ENCODE measurements around the gene PLA2G4F. TPM values are rescaled to one million over a fixed set of nuclear protein-coding genes. Genes with fewer than 3 reads are reported as not detected.

Gene PLA2G4F
- total and polyA plus RNA-seq, 10 of the 15 experiments (the other 5 are each of a cell fraction or from before 2014, with no cell fraction given): not detected

DNA sequence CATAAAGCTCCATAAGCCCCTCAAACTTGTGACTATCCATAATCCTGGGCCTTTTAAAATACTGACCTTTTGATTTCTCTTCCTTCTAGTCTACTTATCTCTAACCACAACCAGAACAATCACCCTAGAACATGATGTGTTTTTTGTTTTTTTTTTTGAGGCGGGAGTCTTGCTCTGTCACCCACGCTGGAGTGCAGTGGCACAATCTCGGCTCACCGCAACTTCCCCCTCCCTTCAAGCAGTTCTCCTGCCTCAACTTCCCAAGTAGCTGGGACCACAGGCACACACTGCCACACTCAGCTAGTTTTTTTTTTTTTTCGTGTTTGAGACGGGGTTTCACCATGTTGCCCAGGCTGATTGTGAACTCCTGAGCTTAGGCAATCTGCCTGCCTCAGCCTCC lies 26.5 kb upstream of the PLA2G4F start:
- Histone ChIP-seq H3K36me3 (ENCODE audit: control insufficient read depth in 2 of 2, insufficient read depth in 2 of 2, low read length in 1 of 2) (peaks cover 4 to 36% of the 10 kb centered on the region in 2 experiments), H3K27me3 (replicated peaks in 1 of 2; ENCODE audit: control insufficient read depth in 2 of 2, insufficient read depth in 2 of 2, low read length in 1 of 2) (no peaks in the 10 kb centered on the region), H3K4me2 (ENCODE audit: control insufficient read depth, insufficient read depth) (no peak overlapping the region), H3K4me3 (no peak overlapping the region), H3K9me3 (replicated peaks; ENCODE audit: control insufficient read depth, insufficient read depth, low read length) (no peaks in the 10 kb centered on the region), H3K27ac (ENCODE audit: control insufficient read depth, insufficient read depth) (no peak overlapping the region), H3K9ac (ENCODE audit: control insufficient read depth, insufficient read depth, low read length) (no peak overlapping the region), H4K20me1 (ENCODE audit: control insufficient read depth, insufficient read depth) (no peaks in the 10 kb centered on the region), H3K79me2 (ENCODE audit: control insufficient read depth, insufficient read depth, low read length) (no peaks in the 10 kb centered on the region), H3K4me1 (ENCODE audit: control insufficient read depth, insufficient read depth, low read length) (peaks cover 4% of the 10 kb centered on the region), H2AFZ (ENCODE audit: control insufficient read depth, low read depth, low read length) (no peak overlapping the region)
- no TSS peak for BruUV-seq (replicated peaks)
- intact Hi-C loops (cut with micrococcal nuclease; ENCODE audit: unreplicated experiment): no loop called here
- FAIRE-seq (no peak), DNase-seq (ENCODE audit: low read depth, low spot score) (no peak), ATAC-seq (no peak)
- 96% methylated on average over 6 of the region's 6 CpGs for WGBS (ENCODE audit: insufficient coverage, insufficient replicate concordance, low lambda C conversion rate, missing lambda C conversion rate)
- ChIA-PET SMC1A (ENCODE audit: uncharacterized antibody, unreplicated experiment) (no interaction called here), CTCF (interaction anchor here (0.6 kb wide), 1 partner anchor 223 kb away, joined by 3 read pairs; no protein-coding TSS in a partner anchor), RAD21 (ENCODE audit: unreplicated experiment) (no interaction called here), POLR2A (interaction anchor here (0.6 kb wide), 1 partner anchor 322 kb away, joined by 4 read pairs; no protein-coding TSS in a partner anchor)
- in situ Hi-C loops (cut with MboI): no loop called here
- TF ChIP-seq POU2F2 (IDR thresholded peaks at IDR 0.05; ENCODE audit: borderline replicate concordance, low read depth, low read length) (no peak), EZH2 (IDR thresholded peaks at IDR 0.05; ENCODE audit: borderline replicate concordance, control insufficient read depth, low read depth, low read length) (no peak), SREBF1 (IDR thresholded peaks at IDR 0.05; ENCODE audit: low read length) (no peak), POLR2AphosphoS5 (IDR thresholded peaks at IDR 0.05; ENCODE audit: low read length) (no peak), MYC (IDR thresholded peaks at IDR 0.05; ENCODE audit: insufficient read depth, insufficient read length, insufficient replicate concordance, low read length, severe bottlenecking) (no peak), CBX3 (IDR thresholded peaks at IDR 0.05; ENCODE audit: borderline replicate concordance, low read depth) (no peak), PAX5 (IDR thresholded peaks at IDR 0.05; ENCODE audit: borderline replicate concordance, low read depth, low read length) (no peak), CBFB (IDR thresholded peaks at IDR 0.05; ENCODE audit: low read depth) (no peak), MXI1 (IDR thresholded peaks at IDR 0.05; ENCODE audit: low read depth, low read length) (no peak), SMAD1 (IDR thresholded peaks at IDR 0.05; ENCODE audit: low read depth, partially characterized antibody) (no peak), EED (IDR thresholded peaks at IDR 0.05; ENCODE audit: low read depth) (no peak)
- TF ChIP-seq, protein P1, sequence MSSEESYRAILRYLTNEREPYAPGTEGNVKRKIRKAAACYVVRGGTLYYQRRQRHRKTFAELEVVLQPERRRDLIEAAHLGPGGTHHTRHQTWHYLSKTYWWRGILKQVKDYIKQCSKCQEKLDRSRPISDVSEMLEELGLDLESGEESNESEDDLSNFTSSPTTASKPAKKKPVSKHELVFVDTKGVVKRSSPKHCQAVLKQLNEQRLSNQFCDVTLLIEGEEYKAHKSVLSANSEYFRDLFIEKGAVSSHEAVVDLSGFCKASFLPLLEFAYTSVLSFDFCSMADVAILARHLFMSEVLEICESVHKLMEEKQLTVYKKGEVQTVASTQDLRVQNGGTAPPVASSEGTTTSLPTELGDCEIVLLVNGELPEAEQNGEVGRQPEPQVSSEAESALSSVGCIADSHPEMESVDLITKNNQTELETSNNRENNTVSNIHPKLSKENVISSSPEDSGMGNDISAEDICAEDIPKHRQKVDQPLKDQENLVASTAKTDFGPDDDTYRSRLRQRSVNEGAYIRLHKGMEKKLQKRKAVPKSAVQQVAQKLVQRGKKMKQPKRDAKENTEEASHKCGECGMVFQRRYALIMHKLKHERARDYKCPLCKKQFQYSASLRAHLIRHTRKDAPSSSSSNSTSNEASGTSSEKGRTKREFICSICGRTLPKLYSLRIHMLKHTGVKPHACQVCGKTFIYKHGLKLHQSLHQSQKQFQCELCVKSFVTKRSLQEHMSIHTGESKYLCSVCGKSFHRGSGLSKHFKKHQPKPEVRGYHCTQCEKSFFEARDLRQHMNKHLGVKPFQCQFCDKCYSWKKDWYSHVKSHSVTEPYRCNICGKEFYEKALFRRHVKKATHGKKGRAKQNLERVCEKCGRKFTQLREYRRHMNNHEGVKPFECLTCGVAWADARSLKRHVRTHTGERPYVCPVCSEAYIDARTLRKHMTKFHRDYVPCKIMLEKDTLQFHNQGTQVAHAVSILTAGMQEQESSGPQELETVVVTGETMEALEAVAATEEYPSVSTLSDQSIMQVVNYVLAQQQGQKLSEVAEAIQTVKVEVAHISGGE (CRISPR knock-in tag; IDR thresholded peaks at IDR 0.05): no peak
- TF ChIP-seq, protein P2, sequence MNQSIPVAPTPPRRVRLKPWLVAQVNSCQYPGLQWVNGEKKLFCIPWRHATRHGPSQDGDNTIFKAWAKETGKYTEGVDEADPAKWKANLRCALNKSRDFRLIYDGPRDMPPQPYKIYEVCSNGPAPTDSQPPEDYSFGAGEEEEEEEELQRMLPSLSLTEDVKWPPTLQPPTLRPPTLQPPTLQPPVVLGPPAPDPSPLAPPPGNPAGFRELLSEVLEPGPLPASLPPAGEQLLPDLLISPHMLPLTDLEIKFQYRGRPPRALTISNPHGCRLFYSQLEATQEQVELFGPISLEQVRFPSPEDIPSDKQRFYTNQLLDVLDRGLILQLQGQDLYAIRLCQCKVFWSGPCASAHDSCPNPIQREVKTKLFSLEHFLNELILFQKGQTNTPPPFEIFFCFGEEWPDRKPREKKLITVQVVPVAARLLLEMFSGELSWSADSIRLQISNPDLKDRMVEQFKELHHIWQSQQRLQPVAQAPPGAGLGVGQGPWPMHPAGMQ (IDR thresholded peaks at IDR 0.05; ENCODE audit: borderline replicate concordance): no peak
- TF ChIP-seq, protein P3, sequence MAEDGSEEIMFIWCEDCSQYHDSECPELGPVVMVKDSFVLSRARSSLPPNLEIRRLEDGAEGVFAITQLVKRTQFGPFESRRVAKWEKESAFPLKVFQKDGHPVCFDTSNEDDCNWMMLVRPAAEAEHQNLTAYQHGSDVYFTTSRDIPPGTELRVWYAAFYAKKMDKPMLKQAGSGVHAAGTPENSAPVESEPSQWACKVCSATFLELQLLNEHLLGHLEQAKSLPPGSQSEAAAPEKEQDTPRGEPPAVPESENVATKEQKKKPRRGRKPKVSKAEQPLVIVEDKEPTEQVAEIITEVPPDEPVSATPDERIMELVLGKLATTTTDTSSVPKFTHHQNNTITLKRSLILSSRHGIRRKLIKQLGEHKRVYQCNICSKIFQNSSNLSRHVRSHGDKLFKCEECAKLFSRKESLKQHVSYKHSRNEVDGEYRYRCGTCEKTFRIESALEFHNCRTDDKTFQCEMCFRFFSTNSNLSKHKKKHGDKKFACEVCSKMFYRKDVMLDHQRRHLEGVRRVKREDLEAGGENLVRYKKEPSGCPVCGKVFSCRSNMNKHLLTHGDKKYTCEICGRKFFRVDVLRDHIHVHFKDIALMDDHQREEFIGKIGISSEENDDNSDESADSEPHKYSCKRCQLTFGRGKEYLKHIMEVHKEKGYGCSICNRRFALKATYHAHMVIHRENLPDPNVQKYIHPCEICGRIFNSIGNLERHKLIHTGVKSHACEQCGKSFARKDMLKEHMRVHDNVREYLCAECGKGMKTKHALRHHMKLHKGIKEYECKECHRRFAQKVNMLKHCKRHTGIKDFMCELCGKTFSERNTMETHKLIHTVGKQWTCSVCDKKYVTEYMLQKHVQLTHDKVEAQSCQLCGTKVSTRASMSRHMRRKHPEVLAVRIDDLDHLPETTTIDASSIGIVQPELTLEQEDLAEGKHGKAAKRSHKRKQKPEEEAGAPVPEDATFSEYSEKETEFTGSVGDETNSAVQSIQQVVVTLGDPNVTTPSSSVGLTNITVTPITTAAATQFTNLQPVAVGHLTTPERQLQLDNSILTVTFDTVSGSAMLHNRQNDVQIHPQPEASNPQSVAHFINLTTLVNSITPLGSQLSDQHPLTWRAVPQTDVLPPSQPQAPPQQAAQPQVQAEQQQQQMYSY (CRISPR knock-in tag; IDR thresholded peaks at IDR 0.05): no peak
- TF ChIP-seq, protein P4, sequence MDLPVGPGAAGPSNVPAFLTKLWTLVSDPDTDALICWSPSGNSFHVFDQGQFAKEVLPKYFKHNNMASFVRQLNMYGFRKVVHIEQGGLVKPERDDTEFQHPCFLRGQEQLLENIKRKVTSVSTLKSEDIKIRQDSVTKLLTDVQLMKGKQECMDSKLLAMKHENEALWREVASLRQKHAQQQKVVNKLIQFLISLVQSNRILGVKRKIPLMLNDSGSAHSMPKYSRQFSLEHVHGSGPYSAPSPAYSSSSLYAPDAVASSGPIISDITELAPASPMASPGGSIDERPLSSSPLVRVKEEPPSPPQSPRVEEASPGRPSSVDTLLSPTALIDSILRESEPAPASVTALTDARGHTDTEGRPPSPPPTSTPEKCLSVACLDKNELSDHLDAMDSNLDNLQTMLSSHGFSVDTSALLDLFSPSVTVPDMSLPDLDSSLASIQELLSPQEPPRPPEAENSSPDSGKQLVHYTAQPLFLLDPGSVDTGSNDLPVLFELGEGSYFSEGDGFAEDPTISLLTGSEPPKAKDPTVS (IDR thresholded peaks at IDR 0.05; ENCODE audit: low read depth, low read length): no peak

Measured in GM12878 (cell line).